ENCODE results near the gene ZNF385D. TPM values are rescaled to one million over a fixed set of nuclear protein-coding genes. Genes with fewer than 3 reads are reported as not detected.

ZNF385D gene
- total RNA-seq, 1 donor: 1.7 TPM

DNA sequence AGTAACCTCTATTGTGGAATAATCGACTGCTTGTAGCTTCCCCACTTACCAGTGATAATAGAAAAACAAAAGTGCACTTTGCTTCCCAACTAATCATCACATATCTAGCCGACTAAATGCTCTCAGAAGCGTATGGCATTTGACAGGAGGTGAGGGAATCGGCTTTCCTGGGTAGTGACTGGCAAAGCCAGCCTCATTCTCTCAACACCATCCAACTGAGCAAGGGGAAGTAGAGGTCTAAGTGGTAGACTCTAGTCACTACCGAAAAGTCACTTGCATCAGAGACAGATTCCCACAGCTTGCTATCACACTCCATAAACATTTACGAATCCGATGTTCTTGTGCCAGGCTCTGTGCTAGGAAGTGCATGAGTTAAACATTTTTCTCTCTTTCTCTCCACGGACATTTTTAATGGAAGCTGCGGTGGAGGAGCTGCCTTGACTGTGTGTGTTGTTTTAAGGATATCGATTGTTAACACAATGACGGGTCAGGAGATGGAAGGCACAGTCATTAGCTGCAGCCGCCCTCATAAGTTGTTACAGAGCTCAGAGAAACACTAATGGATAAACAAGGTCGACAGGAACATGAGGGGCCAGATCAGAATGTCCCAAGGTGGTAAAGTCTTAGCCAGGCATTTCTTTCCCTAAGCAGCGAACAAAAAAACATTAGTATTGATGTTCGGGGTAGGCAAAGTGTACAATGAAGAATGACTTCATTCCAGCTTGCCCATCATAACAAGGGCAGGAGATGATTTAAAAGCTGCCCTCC lies 11.9 kb downstream of the ZNF385D start:
- TF ChIP-seq, protein P1, sequence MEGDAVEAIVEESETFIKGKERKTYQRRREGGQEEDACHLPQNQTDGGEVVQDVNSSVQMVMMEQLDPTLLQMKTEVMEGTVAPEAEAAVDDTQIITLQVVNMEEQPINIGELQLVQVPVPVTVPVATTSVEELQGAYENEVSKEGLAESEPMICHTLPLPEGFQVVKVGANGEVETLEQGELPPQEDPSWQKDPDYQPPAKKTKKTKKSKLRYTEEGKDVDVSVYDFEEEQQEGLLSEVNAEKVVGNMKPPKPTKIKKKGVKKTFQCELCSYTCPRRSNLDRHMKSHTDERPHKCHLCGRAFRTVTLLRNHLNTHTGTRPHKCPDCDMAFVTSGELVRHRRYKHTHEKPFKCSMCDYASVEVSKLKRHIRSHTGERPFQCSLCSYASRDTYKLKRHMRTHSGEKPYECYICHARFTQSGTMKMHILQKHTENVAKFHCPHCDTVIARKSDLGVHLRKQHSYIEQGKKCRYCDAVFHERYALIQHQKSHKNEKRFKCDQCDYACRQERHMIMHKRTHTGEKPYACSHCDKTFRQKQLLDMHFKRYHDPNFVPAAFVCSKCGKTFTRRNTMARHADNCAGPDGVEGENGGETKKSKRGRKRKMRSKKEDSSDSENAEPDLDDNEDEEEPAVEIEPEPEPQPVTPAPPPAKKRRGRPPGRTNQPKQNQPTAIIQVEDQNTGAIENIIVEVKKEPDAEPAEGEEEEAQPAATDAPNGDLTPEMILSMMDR (IDR thresholded peaks at IDR 0.05; ENCODE audit: insufficient read depth, low read depth, low read length): no peak
- H3K4me3 ChIP-seq (ENCODE audit: low read depth, low read length): no peak overlapping the region
- DNase-seq (ENCODE audit: low read depth): no peak

DNA sequence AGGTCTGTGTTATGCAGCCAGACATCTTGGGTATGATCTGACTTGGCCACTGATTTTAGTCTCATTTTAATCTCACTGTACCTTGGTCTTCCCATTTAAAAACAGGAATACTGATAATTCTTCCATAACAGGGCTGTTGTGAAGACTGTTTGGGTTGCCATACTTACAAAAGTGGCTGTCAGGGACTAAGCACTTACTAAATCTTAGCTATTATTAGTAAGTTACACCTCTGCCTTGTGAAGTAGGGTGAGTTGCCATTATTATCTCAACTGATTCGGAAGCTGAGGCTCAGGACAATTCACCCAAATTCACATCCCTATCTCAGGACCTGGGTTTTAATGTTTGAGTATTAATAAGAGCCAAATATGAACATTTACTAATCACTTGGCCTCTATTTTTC lies 12.7 kb downstream of the ZNF385D start:
- H3K4me3 ChIP-seq (ENCODE audit: low read depth, low read length): no peak overlapping the region
- DNase-seq (ENCODE audit: low read depth): no peak
- TF ChIP-seq, protein P1 (IDR thresholded peaks at IDR 0.05; ENCODE audit: insufficient read depth, low read depth, low read length): no peak

DNA sequence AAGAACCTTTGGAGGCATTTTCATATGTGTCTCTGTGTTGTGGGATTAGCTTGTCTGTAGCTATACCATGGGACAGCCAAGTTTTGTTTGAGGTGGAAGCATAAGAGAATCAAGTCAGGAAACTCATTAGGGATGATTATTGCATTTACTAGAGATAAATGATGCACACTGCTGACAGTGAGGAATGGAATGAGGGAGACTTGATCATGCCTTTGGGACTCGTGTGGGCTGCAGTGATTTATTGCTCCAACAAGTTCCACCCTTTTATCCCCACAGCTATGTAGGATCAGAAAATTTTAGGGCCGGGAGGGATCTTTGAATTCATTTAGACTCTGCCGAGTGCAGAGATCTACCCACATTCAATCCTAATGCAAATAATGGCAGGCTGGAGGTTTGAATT lies 16.3 kb downstream of the ZNF385D start:
- H3K4me3 ChIP-seq (ENCODE audit: low read depth, low read length): no peak overlapping the region
- TF ChIP-seq, protein P1 (IDR thresholded peaks at IDR 0.05; ENCODE audit: insufficient read depth, low read depth, low read length): no peak
- no peak for DNase-seq (ENCODE audit: low read depth)

DNA sequence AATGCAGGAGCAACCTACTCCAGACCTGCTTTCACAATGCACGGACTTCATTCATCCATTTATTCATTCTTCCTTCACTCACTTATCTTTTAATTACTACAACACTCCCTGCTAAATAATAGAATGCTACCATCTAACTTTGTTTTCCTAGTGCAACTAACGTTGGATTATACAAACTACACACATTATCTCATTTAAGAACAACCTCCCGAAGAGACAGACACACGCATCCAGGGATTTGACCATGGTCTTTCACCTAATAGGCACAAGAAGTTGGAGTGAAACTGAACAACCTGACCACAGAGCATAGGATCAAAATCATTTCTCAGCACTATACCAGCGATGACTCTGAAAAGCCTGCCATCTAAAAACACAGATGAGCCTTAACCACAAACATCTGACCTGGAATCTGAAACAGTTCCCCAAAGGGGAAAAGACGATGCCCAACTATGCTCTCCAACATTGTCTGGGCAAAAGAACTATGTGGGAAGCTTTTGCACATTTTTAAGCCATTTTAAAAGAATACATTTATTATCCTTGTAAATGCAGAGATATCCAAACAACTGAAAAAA lies 21.0 kb downstream of the ZNF385D start:
- DNase-seq (ENCODE audit: low read depth): no peak
- TF ChIP-seq, protein P1 (IDR thresholded peaks at IDR 0.05; ENCODE audit: insufficient read depth, low read depth, low read length): no peak

DNA sequence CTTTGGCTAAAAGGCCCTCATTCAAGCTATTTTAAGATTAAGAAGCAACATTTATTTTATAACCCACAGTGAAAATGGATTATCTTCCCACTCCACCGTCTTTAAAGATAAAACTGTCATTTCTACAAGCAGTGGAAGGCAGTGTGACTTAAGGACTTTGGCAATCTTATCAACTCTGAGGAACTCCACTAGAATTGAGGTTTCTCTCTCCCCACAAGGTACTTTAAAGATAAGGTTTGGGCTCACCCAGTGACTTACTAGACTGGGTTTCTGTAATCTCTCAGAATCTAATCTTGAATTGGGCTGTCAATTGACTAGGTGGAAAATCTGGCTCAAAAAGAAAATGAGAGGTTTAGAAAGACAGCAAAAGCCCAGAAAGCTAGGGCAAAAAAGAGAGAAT lies 21.7 kb downstream of the ZNF385D start:
- TF ChIP-seq, protein P1 (IDR thresholded peaks at IDR 0.05; ENCODE audit: insufficient read depth, low read depth, low read length): no peak
- no peak overlapping the region for H3K4me3 ChIP-seq (ENCODE audit: low read depth, low read length)
- no peak for DNase-seq (ENCODE audit: low read depth)

More for the DNA sequence above, 21.0 kb downstream of the ZNF385D start:
- H3K4me3 ChIP-seq (ENCODE audit: low read depth, low read length): no peak overlapping the region

DNA sequence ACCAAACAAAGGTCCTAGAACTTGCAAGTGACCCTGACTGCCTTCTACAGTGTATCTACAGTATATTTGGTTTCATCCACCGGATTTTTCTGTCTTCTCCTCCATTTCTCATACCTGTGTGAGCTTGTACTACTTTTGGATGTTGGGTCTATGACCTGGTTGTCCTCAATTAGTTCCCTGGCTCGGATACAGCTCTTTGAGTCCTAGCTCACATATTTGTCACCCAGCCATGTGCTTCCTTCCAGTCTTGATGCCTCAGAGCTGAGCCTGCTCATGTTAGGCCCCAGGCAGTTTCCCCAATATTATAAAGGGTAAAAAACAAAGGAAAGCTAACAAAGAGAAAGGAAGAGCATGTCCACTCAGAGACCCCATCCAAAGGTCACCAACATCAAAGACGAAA lies 28.2 kb downstream of the ZNF385D start:
- DNase-seq (ENCODE audit: low read depth): no peak
- TF ChIP-seq, protein P1 (IDR thresholded peaks at IDR 0.05; ENCODE audit: insufficient read depth, low read depth, low read length): no peak
- H3K4me3 ChIP-seq (ENCODE audit: low read depth, low read length): no peak overlapping the region

Data from fibroblast of villous mesenchyme (primary cell).